ENCODE data around the gene GPR75. TPM values are rescaled to one million over a fixed set of nuclear protein-coding genes. Genes with fewer than 3 reads are reported as not detected.

The GPR75 gene
- total RNA-seq, 1 experiment from 2014 or later = 2.5 TPM

GRCh38 chr2:53861824-53862223 is 2.1 kb upstream of the GPR75 start:
- Histone ChIP-seq H3K27ac (ENCODE audit: low read length) (no peak overlapping the region), H3K36me3 (ENCODE audit: control insufficient read depth, insufficient read depth, low read length) (peaks cover 12% of the 10 kb centered on the region), H3K4me1 (ENCODE audit: control insufficient read depth, insufficient read depth, low read length) (no peaks in the 10 kb centered on the region), H3K27me3 (ENCODE audit: control insufficient read depth, insufficient read depth, low read length) (no peaks in the 10 kb centered on the region), H3K4me3 (ENCODE audit: low read depth in 2 of 2, low read length in 2 of 2) (no peak overlapping the region), H3K9me3 (ENCODE audit: control insufficient read depth, insufficient read depth, low read depth, low read length) (no peaks in the 10 kb centered on the region)
- DNase-seq (ENCODE audit: low read depth, low spot score) = no peak
- BruUV-seq (replicated peaks) = no TSS peak
- ChIA-PET POLR2A (no interaction called here), CTCF (no interaction called here)
- intact Hi-C loops (cut with micrococcal nuclease; ENCODE audit: unreplicated experiment) = no loop called here
- TF ChIP-seq TCF7L2 (IDR thresholded peaks at IDR 0.05; ENCODE audit: low read depth, low read length) (no peak), REST (IDR thresholded peaks at IDR 0.05; ENCODE audit: insufficient read depth in 1 of 2, low read depth in 2 of 2, low read length in 1 of 2) (no peak), SIN3A (IDR thresholded peaks at IDR 0.05; ENCODE audit: borderline replicate concordance, insufficient read depth, low read depth, low read length) (no peak), CTCF (IDR thresholded peaks at IDR 0.05) (no peak), POLR2AphosphoS5 (IDR thresholded peaks at IDR 0.05; ENCODE audit: low read depth, low read length) (no peak)
- in situ Hi-C loops (cut with HindIII; ENCODE audit: low pct_unique_long_range_greater_than_20kb, low sequenced_read_pairs) = no loop called here
- ATAC-seq = no peak

- POLR2A ChIA-PET = no interaction called here
- intact Hi-C loops (cut with micrococcal nuclease; ENCODE audit: unreplicated experiment) = no loop called here
- Histone ChIP-seq H3K36me3 (ENCODE audit: control insufficient read depth, insufficient read depth, low read length) (no peaks in the 10 kb centered on the region), H3K4me1 (ENCODE audit: control insufficient read depth, insufficient read depth, low read length) (no peaks in the 10 kb centered on the region), H3K27me3 (ENCODE audit: control insufficient read depth, insufficient read depth, low read length) (no peaks in the 10 kb centered on the region), H3K4me3 (ENCODE audit: low read depth in 2 of 2, low read length in 2 of 2) (no peak overlapping the region), H3K27ac (ENCODE audit: low read length) (no peak overlapping the region), H3K9me3 (ENCODE audit: control insufficient read depth, insufficient read depth, low read depth, low read length) (no peaks in the 10 kb centered on the region)
- in situ Hi-C loops (cut with HindIII; ENCODE audit: low pct_unique_long_range_greater_than_20kb, low sequenced_read_pairs) = no loop called here
- ATAC-seq (no peak), DNase-seq (ENCODE audit: low read depth, low spot score) (no peak)
- TF ChIP-seq POLR2AphosphoS5 (IDR thresholded peaks at IDR 0.05; ENCODE audit: low read depth, low read length) (no peak), CTCF (IDR thresholded peaks at IDR 0.05) (no peak), REST (IDR thresholded peaks at IDR 0.05; ENCODE audit: insufficient read depth in 1 of 2, low read depth in 2 of 2, low read length in 1 of 2) (no peak), TCF7L2 (IDR thresholded peaks at IDR 0.05; ENCODE audit: low read depth, low read length) (no peak), SIN3A (IDR thresholded peaks at IDR 0.05; ENCODE audit: borderline replicate concordance, insufficient read depth, low read depth, low read length) (no peak)
- no TSS peak for BruUV-seq (replicated peaks)
- CTCF ChIA-PET = no interaction called here
Measured at GRCh38 chr2:53856272-53856671, 3.5 kb downstream of the GPR75 start.
